Subcutaneous adipose tissue (tissue), 4 donors: ENCODE measurements around the gene XPO6. TPM values are rescaled to one million over a fixed set of nuclear protein-coding genes. Genes with fewer than 3 reads are reported as not detected.

Experiments
- CTCF ChIP-seq: fragments of 450-650 bp; IDR thresholded peaks from one replicate; pipeline ENCODE4 v1.5.1; 2016; ENCODE audit warnings: low read depth, mild to moderate bottlenecking, control low read depth, antibody characterized with exemption, moderate library complexity
- total RNA-seq, 4 donors: library from RNA; depleted of rRNA; stranded (reverse); fragments of >200 nt; gene quantifications; one replicate each; pipeline ENCODE4 v1.1.0, GENCODE V29; 2016

Gene XPO6
- total RNA-seq, 4 donors from 2014 or later: 64.1 to 121 (median 82.9) TPM

GRCh38 chr16:28108590-28109247 lies 103.0 kb downstream of the XPO6 start:
- TF ChIP-seq CTCF: no peak

GRCh38 chr16:28107232-28107631 lies 104.5 kb downstream of the XPO6 start:
- no peak for TF ChIP-seq CTCF

- no peak for TF ChIP-seq CTCF
These were observed 105.1 kb downstream of the XPO6 start for GRCh38 chr16:28106467-28107215.

- TF ChIP-seq CTCF: no peak
These were observed 105.8 kb downstream of the XPO6 start for GRCh38 chr16:28105954-28106353.

GRCh38 chr16:28105297-28105696 lies 106.5 kb downstream of the XPO6 start:
- TF ChIP-seq CTCF: no peak

- no peak for TF ChIP-seq CTCF
These were observed 107.4 kb downstream of the XPO6 start for GRCh38 chr16:28104404-28104803.

GRCh38 chr16:28103516-28104170 lies 108.1 kb downstream of the XPO6 start:
- no peak for TF ChIP-seq CTCF
